HG02840 (cell line): ENCODE measurements around the gene KLC1.
"Not testable (repeated sequence)": the region's sequence is repeated elsewhere in the genome, so short reads cannot be mapped to it uniquely, and the experiment has no call there.

Experiments used
- ATAC-seq: cut with Tn5 transposase; IDR thresholded peaks from one replicate; pipeline ENCODE4 v1.9.1; 2021; ENCODE audit warnings: mild to moderate bottlenecking, moderate library complexity, moderate number of reproducible peaks; ENCODE audit not compliant: unreplicated experiment, low FRiP score

The KLC1 gene

DNA sequence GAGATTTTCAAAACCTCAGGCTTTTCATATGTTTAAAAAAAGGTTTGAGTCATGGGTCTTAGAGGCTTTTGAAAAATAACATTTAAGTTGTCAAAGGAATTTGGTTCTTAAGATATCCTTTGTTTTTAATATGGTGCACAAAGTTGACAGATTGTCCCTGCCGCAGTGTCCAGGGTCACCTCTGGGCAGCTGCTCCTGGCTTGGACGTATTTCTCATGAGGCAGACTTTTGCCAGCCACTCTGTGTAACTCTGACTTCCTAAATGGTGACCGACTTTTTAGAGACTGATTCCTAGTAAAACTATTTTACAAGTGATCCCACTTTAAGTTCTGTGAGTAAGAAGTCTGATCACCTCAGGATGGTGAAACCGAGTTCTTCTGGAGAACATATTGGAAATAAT lies 58.7 kb downstream of the KLC1 start:
- ATAC-seq, result no peak

- no peak for ATAC-seq
Measured at GRCh38 chr14:103688441-103688840, 59.4 kb downstream of the KLC1 start.

DNA sequence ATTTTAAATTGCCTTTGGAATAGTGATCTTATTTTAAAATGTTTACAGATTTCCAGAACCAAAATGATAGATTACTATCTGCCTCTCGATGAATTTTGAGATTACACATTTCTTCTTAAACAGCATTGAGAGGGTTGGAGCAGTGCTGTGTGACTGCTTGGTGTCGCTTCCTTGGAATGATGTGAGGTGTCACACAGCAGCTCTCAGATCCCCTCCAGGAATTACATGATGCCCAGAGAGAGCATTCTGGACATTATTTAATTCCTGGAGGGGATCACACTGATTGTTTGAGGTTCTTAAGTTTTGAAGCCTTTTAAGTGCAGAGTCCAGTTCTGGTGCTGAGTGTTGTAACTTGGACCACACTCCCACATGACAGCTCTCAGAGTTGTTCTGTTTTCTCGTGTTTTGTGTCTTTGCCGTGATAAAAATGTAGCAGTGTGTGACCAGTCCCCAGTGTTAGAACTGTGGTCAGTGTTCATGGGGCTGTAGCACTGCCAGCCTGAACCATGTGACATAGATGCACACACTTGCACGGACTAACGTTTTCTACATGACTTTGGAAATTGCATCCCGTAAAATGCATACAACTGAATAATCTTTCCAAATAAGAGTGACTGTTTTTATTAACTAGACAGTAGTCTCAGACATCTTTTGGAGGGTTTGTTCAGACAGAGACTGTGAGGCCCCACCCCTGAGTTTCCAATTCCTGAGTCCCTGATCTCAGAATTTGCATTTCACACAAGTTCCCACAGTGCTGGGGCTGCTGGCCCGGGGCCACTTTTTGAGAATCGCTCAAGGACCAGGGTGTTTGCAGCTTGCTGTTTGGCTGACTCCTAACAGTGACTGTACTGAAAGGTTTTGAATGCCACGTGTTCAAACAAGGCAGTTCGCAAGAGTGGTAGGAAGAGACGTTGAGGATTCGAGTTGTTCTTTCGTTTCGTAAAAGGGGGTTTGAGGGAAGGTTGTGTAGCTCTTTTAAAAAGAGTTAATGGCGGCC lies 60.2 kb downstream of the KLC1 start:
- ATAC-seq, result peak; percentile 45

GRCh38 chr14:103690332-103690731 lies 61.3 kb downstream of the KLC1 start:
- no peak for ATAC-seq

DNA sequence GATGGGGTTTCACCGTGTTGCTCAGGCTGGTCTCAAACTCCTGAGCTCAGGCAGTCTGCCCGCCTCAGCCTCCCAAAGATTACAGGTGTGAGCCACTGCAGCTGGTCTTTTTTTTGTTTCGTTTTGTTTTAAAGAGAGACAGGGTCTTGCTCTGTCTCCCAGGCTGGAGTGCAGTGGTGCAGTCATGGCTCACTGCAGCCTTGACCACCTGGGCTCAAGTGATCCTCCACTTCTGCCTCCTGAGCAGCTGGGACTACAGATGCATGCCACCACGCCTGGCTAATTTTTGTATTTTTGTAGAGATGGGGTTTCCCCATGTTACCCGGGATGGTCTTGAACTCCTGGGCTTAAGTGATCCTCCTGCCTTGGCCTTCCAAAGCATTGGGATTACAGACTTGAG lies 62.6 kb downstream of the KLC1 start:
- ATAC-seq, result not testable (repeated sequence)

DNA sequence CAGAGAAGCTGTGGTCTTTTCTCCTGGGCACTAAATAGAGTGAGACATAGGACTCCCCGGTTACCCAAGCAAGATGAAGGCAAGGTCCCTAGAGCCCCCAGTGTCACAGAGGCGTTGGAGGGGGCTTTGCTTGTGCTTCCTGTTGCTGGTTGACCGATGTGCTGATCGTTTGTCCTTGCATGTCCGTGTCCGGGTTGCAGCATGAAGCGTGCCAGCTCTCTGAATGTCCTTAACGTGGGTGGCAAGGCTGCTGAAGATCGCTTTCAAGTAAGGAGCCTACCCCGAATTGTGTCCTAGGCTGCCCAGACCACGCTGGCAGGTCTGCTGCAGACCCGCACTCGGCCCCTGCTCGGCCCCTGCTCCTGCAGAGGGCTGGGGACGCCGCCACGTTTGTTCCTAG lies 63.1 kb downstream of the KLC1 start:
- ATAC-seq, result no peak

- ATAC-seq, result no peak
Measured at GRCh38 chr14:103692871-103693270, 63.9 kb downstream of the KLC1 start.

GRCh38 chr14:103693515-103693914 lies 64.5 kb downstream of the KLC1 start:
- ATAC-seq, result no peak

- no peak for ATAC-seq
Measured at GRCh38 chr14:103694572-103695026, 65.6 kb downstream of the KLC1 start.

DNA sequence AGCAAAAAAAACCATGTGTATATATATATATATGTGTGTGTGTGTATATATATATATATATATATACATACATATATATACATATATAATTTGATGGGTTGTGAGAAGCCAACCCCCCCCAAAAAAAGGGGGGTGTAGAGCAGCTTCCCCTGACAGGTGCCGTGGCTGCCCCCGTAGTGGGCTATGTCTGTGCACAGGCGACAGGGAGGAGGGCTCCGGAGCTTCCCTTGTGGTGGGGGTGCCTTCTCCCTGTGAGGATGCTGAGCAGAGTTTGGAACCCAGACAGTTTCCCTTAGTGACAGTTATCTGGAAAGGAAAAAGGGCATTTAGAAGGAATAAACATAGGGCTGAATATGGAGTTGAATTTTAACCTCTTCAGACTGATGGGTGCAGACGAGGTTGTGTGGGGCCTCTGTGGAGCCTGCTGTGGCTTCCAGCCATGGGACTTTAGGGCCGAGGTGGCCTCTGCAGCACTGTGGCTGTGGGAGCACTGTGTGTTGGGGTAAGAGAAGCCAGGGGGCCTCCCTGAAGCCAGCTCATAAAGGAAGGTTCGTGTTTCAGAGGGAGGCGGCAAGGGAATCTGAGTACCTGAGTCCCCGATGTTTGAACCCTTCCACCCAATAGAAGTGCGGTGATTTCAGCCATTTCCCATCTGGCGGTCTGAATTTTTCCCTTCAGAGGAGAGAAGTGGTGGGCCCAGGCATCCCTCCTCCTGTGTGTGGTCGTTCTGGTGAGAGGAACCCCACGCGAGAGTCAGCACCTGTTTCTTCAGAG lies 66.5 kb downstream of the KLC1 start:
- no peak for ATAC-seq

DNA sequence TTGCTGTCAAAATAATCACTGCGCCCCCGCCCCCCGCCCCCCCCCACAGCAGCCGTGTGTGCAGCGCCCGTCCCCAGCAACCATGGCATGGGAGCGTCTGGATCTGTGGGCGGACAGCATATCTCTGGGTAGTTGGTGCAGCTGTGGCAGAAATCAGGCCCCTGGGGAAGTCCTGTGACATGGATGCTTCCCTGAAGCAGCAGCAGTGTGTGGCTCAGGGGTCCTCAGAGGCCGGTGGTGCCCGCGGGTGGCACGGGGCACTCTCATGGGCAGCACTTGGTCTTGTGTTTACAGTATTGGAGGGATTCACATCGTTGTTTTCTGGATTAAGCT lies 67.0 kb downstream of the KLC1 start:
- ATAC-seq, result no peak

GRCh38 chr14:103696466-103697071 lies 67.6 kb downstream of the KLC1 start:
- no peak for ATAC-seq

- ATAC-seq, result no peak
Measured at GRCh38 chr14:103697206-103697602, 68.2 kb downstream of the KLC1 start.

DNA sequence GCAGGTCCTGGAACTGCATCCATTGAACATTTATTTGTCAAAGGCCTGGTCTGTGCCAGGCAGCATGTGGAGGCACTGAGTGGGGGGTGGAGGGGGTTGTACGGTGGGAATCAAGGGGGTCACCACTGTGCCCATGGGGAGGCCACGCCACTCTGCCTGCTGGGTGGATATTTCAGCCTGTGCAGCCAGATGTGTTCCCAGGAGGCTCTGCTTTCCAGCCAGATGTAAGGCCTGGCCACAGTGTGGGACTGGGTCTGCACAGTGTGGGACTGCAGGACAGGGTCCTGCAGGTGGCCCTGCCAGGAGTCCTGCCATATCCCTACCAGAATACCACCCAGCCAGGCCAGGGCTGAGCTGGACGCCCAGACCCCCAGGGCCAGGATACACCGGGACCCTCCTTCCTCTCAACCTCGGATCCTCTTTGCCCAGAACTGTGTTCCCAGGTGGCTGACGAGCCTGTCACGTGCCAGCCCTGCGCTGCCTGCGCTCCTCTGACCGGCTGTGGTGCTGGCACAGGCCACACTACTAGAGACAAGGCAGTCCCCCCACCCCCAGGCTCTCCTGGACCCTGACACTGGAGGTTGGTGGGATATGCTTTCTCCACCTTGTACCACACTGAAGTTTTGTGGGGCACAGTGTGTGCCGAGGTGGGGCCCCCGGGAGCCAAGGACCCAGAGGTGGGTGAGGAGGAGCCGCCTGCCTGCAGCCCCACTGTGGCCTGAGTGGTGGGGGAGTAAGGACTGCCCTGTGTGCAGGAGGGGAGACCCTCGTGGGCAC lies 68.8 kb downstream of the KLC1 start:
- ATAC-seq, result no peak

DNA sequence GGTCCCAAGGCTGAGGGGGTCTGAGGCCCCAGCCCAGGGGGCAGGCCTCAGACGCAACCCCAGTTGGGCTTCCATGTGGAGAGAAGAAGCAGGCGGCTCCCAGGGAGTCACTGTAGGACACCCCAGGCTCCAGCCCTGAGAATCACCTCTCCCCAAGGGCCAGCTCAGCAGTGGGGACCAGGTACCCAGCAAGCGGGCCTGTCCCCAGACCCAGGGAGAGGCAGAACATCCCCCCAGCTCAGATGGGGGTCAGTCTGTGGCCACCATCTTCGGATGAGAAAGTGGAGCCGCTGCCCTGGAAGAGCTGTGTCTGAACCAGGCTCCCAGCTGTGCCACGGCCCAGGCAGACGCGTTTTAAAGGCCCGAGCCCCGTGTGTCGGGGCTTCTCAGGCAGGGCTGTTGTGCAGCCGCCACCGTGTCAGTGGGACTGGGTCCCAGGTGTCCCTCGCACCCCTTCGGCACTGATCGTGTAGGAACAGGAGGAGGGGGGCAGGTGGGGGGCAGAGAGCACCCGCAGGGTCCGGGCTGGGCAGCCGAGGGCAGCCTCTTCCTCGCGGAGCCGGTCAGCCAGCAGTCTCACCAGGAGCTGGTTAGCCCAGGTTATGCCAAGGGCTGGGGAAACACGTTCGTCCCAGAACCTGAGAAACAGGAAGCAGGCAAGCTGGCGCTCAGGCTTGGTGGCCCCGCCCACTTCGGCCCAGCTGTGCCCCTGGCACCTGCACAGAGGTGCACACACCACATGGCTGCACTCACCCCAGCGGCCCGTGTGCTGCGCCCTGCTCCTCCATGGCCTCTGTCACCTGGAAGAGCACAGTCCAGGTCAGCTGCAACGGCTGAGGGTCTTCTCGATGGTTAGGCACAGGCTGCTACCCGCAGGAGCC lies 69.6 kb downstream of the KLC1 start:
- no peak for ATAC-seq

DNA sequence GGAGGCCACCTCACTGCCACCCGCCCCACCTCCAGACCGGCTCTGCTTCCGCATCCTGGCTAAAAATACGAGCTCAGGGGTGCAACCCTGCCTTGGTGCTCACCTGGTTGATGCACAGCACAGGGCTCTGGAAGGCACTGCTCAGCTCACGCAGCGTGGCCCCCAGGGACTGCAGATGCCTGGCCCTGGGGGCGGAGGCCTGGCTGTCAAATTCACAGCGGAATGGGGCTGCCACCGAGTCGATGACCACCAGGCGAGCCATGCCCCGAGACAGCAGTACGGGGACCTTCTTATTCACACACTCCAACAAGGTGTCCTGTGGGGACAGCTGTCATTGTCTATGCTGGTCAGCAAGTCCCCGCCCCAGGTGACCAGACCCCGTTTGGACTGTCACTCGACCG lies 70.2 kb downstream of the KLC1 start:
- ATAC-seq, result no peak

- no peak for ATAC-seq
Measured at GRCh38 chr14:103699901-103700752, 71.1 kb downstream of the KLC1 start.

GRCh38 chr14:103700753-103701490 lies 71.9 kb downstream of the KLC1 start:
- ATAC-seq, result no peak
